Fibroblast of gingiva (primary cell): ENCODE data around the gene TMEM101.
"Not testable (repeated sequence)": the region's sequence is repeated elsewhere in the genome, so short reads cannot be mapped to it uniquely, and the experiment has no call there.

Source experiments
- DNase-seq: peaks from one replicate; pipeline ENCODE4 v3.0.0-alpha.2; 2011; ENCODE audit warnings: low read depth

TMEM101 gene

DNA sequence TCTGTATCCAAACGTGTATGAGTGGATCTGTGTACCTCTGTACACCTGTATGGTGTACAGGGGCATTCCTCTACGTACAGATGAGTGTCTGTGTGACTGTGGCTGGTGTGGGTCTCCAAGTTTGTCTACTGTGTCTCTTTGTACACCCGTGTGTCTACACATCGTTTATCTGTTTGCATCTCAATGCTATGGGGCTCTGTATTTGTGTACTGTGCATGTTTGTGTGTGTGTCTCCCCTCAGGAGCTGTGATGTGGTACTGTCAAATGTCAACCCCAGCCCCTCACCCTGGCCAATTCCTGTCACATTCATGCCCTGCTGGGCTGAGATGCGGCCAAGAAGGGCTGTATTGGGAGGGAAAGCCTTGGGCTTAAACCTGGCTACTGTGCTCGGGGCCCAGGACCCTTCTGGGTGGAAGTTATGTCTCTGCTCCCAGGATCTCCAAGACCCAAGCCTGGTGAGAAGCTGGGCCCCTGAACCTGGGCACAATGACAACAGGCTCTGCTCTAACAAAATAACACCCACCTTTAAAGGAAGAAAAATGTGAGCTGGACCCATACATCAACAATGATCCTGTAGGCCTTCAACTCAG, 13.8 kb downstream of the TMEM101 start:
- DNase-seq = no peak

DNA sequence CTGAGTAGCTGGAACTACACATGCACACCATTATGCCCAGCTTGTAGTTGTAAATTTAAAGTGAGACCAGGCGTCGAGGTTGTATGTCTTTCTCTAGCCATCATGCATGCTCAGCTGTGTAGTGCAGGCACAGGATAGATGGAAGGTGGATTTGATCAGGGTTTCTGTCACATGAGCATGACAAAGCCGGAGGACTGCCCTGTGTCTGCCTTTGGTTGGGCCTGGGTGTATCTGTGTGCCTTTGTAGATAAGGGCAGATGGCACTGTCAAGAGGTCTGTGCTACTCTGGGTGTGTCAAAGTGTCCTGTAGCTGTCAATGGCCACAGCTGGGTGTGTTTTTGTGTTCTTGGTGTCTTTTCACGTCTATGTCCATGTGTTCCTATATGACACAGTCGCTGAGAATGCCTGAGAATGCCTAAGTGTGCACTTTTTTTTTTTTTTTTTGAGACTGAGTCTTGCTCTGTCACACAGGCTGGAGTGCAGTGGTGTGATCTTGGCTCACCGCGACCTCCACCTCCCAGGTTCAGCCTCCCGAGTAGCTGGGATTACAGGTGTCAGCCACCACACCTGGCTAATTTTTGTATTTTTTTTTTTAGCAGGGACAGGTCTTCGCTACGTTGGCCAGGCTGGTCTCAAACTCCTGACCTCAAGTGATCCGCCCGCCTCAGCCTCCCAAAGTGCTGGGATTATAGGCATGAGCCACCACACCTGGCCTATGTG, 14.5 kb downstream of the TMEM101 start:
- no peak for DNase-seq

DNA sequence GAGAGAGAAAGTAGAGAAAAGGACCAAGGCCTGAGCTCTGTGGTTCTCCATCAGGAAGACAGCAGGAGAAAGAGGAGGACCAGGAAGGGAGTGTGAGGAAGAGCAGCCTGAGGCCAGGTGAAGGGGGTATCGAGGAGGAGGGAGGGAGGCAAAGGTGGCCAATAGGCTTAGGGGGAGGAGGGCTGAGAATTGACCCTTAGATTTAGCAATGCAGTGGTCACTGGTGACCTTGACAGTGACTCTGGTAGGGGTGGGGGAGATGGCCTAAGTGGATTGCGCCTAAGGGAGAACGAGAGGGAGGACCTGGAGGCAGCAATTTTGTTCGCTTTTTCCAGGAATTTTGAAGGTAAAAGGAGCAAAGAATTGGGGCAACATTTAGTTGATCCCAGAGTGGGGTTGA, 15.7 kb downstream of the TMEM101 start:
- DNase-seq = no peak

DNA sequence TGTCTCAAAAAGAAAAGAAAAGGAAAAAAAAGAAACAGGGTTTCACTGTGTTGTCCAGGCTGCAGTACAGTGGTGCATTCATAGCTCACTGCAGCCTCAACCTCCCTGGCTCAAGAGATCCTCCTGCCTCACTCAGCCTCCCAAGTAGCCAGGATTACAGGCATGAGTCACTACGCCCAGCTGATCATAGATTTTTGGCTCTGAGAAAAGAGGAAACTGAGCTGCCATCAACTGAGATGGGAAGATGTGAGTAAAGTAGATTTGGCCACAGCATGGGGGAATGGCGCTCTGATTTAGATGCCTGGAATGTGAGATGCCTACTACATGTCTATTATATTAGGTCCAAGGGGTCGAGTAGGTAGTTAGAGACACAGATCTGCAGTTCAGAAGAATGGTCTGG, 16.2 kb downstream of the TMEM101 start:
- DNase-seq = peak; percentile 40

DNA sequence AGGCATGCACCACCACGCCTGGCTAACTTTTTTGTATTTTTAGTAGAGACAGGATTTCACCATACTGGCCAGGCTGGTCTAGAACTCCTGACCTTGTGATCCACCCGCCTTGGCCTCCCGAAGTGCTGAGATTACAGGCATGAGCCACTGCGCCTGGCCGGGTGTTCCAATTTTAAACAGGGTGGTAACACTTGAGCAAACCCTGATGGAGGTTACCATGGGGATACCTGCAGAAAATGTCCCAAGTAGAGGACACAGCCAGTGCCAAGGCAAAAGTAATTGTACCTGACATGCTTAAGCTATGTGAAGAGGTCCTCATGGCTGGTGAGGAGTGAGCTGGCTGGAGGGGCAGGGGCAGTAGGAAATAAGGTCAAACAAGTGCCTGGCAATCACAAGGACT, 17.6 kb downstream of the TMEM101 start:
- DNase-seq = not testable (repeated sequence)

DNA sequence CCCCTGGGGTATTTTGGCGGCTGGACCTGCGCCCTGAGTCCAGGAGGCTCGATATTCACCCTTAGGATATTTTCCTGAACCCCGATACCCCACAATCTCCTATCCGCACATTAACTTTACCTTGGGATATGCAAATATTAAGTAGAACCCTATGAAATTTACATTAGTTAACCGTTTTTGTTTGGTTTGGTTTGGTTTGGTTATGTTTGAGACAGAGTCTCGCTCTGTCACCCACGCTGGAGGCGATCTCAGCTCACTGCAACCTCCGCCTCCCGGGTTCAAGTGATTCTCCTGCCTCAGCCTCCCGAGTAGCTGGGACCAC, 19.7 kb downstream of the TMEM101 start:
- DNase-seq = no peak

DNA sequence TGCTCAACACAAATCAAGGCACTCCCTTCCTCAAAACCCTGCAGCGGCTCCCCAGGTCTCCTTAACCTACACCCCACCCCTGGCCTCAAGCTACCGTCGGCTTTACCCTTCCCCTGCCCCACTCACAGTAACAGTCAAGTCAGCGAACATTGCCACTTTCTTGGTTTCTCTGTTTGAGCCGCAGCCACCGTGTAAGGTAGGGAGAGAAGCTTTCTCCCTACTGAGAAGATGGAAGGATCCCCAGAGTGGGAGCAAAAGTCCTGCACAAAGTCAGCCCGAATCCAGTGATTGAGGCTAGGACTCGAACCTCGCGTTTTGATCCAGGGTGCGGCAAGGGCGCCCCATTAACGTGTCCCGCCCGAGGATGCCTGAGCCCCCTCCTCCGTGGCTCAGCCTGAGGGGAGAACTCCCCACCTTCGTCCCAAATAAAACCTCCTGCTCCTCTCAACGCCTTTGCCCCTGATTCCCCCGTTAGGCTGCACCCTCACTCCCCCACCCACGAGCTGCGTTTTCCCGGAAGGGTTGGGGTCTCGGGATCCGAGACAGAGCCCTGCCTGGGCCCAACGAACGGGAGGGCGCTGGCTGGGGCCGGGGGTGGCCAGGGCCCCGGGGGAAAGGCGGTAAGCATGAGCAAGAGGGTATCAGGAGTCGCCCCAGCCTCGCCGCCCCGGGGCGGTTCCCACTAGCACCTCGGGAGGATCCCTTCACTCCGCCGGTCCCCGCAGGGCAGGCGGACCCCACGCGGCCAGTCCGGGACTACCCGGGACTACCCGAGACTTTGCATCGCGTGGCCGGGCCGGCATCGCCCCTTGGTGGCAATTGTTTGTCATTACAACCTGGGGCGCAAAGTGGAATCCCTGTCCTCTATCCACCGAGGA, 20.3 kb downstream of the TMEM101 start:
- DNase-seq = peak; percentile 54

DNA sequence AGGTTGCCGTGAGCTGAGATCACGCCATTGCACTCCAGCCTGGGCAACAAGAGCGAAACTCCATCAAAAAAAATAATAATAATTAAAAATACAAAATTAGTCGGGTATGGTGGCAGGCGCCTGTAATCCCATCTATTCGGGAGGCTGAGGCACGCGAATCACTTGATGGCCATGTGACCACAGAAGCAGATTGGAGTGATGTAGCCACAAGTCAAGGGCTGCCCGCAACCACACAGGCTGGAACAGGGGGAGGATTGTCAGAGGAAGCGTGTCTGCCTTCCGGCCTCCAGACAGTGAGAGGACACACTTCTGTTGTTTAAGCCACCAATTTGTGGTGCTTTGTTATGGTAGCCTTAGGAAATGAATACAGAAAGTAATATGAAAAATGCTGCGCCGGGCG, 22.1 kb downstream of the TMEM101 start:
- no peak for DNase-seq

DNA sequence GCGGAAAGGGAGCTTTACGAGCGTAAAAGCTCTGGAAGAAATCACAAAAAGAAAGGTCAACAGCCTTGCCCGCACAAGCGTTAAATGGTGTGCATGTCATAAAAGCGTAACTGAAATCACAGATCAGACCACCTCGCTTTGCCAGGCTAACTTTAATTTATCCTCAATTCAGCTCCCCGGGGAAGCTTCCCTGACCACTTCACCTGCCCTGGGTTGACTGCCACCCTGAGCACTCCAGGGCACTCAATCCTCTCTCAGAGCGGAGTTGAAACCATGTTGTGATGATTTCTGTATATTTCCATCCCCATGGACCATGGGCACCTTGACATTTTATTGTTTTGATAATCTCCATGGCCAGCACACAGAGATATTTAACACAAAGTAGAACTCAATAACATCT, 26.5 kb downstream of the TMEM101 start:
- no peak for DNase-seq

DNA sequence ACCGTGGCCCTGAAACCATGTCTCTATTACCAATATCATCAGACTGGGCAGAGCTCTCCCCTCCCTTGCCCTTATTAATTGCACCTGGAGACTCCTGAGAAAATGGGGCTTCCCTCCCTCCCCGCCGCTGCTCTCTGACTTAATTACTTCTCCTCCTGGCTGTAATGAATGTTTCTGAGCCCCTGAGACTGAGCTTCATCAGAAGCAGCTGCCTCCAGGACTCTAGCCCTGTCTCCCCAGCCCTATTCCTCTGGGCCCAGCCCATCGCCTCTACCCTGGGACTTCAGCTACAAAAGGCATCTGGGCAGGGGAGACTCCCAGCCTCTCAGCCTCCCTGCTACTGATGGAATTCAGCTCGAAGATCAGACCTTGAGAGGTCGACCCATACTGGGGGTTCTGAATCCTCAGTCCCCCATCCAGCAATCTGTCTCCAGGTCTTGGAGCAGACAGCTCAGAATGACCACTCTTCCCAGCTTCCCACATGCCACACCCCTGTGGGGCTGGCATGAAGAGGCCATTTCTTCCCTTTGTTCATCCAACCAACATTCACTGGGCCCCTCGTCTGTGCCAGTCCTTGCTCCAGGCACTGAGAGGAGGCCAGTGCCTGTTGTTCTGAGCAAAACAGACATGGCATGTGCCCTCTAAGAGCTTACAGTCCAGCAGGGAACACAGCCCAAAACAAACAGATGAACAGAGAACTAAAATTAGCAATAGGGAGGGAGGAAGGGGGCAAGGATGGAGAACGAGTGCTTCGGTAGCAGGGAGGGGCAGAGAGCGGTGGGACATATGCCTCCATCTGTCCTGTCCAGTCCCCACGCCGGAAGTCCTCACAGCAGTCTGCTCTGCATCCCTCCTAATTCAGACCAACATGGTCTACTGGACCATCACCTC, 27.4 kb downstream of the TMEM101 start:
- no peak for DNase-seq

DNA sequence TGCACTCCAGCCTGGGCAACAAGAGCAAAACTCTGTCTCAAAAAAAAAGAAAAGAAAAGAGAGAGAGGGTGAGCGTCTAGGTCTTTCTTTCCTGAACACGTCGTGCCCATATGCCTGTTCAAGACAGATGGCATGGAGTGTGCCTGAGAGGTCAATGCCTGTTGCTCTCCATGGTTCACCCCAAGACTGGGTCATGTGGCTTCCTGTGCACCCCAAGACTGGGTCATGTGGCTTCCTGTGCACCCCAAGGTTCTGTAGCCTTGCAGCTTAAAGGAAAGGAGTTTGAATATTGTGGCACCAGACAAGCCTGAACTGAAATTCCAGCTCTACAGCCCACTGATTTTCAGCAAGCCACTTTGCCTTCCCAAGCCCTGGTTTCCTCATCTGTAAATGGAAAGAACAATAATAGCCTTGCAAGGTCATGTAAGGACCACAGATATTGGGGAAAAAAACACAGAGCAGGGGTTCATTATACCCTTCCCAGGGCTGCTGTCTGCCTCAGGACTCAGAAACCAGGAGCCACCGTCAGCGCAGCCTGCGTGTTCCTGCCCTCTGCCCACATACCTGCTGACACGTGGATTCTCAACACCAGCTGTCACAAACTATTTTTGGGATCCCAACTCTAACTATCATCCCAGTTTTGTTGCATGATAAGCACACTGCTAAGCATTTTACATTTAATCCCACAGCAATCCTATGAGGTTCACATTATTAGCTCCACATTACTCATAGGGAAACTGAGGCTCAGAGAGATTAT, 28.4 kb downstream of the TMEM101 start:
- DNase-seq = no peak

DNA sequence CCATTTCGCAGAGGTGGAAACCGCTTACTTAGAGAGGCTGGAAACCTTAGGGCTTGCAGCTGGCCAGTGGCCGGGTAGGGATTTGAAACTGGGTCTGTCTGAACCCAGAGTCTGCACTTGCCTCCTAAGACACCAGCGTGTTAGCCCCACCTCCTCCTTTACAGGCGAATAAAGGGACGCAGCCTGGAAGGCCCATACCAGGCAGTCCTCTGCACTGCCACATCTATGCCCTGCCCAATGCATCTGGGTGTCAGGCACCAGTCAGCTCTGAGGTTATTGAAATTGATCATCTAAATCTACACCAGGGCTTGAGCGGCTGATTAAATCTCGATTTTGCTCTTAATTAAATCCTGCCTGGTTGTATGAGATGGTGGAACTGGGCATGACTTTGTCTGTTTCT, 30.2 kb downstream of the TMEM101 start:
- no peak for DNase-seq

DNA sequence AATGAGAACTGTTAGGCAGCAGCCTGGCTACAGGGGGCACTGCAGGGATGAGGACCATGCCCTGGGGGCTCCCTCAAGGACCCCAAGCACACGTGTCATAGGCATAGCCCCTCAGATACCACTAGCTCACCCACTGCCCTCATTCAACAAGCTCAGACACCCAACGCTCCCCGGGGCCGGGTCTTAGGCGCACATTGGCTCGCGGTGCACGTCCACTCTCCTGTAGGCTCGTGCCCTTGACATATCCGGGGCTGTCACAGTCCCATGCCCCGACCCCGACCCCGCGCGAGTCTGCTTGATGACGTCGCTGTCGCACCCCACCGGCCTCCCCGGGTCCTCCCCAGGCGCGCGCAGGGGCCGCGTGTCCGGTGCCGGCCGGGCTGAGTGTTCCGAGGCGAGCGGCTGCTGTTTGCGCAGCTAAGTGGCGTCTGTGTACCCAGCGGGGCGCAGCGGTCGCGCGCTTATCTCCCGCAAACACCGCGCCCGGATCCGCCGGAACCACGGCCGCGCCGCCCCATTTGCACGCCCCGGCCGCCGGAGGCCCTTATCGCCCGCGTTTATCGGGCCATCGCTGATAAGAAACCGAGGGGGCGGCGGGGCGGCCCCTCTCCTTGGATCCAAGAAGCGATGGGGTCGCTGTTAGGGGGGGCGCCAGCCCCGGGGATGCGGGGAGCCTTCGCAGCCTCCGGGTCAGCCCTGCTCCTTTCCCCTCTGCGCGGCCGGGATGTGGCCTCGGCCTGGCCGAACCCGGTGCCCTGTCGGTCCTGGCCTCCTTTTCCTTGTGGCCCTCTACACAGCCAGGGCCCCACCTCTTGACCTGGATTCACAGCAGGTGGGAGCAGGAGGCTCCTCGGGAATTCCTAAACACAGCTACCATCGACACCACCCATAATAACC, 31.0 kb downstream of the TMEM101 start:
- no peak for DNase-seq

DNA sequence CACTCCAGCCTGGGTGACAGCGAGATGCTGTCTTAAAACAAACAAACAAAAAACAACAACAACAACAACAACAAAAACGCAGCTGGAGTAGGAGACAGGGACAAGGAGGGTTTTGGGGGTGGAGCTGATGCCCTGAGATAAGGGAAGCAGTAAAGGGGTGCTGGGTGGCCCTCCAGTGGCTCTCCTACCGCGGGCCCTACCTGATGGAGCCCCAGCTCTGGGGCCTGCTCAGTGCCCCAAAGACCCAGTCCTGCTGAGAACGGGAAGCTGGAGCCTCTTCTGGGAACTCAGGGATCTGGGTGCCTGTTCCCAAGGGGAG, 31.6 kb downstream of the TMEM101 start:
- DNase-seq = no peak

DNA sequence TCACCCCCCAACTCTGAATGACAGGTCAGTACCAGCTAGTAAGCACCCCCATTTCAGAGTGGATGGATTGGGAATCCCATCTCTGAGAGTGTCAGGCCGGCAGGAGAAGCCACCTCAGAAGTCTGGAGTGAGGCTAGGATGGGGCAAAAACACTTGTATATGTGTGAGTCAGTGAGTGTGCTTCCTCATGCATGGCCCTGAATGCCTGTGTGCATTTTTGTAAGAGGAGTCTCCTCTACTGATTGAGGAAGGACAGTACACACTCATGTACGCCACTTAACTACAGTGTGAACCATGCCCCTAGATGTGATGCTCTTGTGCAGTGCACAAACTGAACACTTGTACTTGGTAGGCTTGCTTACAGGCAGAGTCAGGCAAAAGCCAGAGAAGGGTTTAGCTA, 32.6 kb downstream of the TMEM101 start:
- DNase-seq = no peak

DNA sequence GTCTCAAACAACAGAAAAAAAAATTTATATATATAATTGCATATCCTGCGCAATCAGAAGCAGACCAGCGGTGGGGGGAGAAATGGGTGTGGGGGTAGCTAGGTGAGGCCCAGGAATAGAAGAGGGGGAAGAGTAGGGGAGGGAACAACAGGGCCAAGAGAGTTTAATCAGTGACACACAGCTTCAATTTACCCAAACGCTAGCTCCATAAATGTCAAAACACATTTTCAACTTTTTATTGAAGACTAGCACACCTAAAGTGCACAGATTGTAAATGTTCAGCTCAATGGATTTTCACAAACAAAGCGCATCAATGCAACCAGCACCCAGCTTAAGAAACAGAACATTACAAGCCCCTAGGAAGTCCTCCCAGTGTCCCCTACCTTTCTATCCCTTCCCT, 35.1 kb downstream of the TMEM101 start:
- DNase-seq = no peak

DNA sequence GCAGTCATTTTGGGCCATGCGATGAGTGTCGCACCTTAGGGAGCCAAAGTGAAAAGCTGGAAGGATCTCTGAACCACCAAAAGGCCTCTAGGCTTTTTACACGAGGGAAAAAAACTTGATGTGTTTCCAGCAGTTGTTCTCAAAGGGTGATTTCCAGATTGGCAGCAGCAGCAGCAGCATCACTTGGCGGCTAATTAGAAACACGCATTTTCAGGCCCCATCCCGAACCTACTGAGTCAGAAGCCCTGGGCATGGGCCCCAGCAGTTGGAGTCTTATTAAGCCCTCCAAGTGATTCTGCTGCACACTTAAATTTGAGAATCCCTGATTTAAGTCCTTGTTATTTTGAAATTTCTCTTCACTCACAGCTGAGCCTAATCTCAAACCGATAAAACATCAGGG, 35.8 kb downstream of the TMEM101 start:
- DNase-seq = peak; percentile 69

DNA sequence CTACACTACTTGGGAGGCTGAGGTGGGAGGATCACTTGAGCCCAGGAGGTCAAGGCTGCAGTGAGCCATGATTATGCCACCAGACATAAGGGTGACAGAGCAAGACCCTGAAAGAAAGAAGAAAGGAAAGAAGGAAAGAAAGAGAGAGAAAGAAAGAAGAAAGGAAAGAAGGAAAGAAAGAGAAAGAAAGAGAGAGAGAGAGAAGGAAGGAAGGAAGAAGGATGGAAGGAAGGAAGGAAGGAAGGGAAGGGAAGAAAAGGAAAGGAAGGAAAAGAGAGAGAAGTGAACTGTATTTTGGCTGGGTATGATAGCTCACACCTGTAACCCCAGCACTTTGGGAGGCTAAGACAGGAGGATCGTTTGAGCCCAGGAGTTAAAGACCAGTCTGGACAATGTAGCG, 36.7 kb downstream of the TMEM101 start:
- DNase-seq = no peak

DNA sequence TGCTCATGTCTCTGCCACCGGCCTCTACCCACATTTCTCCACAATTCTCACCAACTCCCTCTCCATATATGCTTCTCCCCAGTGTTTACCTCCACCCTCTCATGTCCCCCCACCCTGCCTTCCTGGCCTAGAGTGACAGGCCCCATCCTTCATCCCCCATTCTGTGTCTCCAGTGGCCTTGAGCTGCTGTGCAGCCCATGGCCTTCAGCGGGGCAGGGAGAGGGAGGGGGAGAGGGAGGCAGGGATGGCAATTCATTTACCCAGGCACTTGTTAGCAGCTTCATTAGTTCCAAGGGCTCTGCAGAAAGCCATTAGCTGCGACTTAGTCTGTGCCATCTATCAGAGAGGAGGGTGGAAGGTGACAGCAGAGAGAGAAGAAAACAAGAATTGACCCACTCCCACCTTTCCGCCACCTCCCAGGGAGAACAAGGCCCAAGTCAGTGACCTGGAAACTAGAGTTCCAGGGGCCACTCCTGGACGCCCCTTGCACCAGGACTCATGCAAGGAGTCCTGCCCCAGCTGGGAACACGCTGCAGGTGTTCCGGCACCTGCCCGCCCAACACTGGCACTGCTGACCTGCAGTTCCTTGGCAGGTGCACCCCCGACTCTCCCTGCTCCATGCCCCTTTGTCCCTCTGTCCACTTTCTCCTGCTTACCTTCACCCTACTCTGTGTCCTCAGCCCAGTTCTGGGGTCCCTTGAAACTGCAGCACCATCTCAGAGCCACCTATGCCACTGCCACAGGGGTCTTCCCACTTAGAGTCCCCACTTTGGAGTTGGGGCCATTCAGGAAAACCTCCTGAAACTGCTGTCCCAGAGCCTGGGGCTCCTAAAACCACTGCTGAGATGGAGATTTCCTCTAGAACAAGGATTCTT, 37.6 kb downstream of the TMEM101 start:
- no peak for DNase-seq

DNA sequence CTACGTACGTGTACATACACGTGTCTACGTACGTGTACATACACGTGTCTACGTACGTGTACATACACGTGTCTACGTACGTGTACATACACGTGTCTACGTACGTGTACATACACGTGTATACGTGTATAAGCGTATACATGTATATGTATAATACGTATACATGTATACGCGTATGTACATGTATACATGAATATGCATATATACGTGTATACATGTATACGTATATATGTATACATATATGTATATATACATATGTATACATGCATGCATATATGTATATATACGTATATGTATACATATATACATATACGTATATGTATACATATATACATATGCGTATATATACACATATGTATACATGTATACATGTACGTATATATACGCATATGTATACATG, 38.9 kb downstream of the TMEM101 start:
- no peak for DNase-seq
